Tibial nerve (tissue), 4 donors: ENCODE results near the gene MYCN. TPM values are rescaled to one million over a fixed set of nuclear protein-coding genes. Genes with fewer than 3 reads are reported as not detected.
A peak's percentile ranks its signal among the peaks of the same experiment; 100 is the strongest.

Experiments used
- DNase-seq, 2 donors: peaks; one replicate each; pipeline ENCODE4 v3.0.0-alpha.2; 2019; ENCODE audit warnings: low spot score in 2 of 2
- H3K27ac ChIP-seq, 4 donors: fragments of 200-600 bp; sonication (generic) in 3 of 4; one replicate each; pipeline ENCODE4 v1.5.1; 2017 to 2019; ENCODE audit warnings: mild to moderate bottlenecking in 1 of 4
- H3K27me3 ChIP-seq, 2 donors: fragments of 200-600 bp; sonication (generic) in 1 of 2; one replicate each; pipeline versions ENCODE4 v1.5.1 to v1.6.0; 2017 to 2019
- H3K36me3 ChIP-seq, 3 donors: fragments of 200-600 bp; sonication (generic); one replicate each; pipeline ENCODE4 v1.5.1; 2018 to 2019
- H3K4me1 ChIP-seq, 4 donors: fragments of 200-600 bp; sonication (generic) in 3 of 4; one replicate each; pipeline ENCODE4 v1.5.1; 2017 to 2019
- H3K4me3 ChIP-seq, 4 donors: fragments of 200-600 bp; sonication (generic) in 3 of 4; one replicate each; pipeline ENCODE4 v1.5.1; 2017 to 2019; ENCODE audit warnings: mild to moderate bottlenecking in 1 of 4, moderate library complexity in 1 of 4
- H3K9me3 ChIP-seq, 4 donors: fragments of 200-600 bp; sonication (generic) in 3 of 4; one replicate each; pipeline ENCODE4 v1.5.1; 2017 to 2019
- EP300 ChIP-seq, 2 donors: sonication (generic); formaldehyde crosslinking; IDR thresholded peaks; one replicate each; pipeline ENCODE4 v1.6.1; 2017; ENCODE audit warnings: antibody characterized with exemption in 2 of 2, mild to moderate bottlenecking in 1 of 2
- POLR2A ChIP-seq, 2 donors: fragments of 450-650 bp; IDR thresholded peaks; one replicate each; pipeline ENCODE4 v1.6.1; 2017; ENCODE audit warnings: antibody characterized with exemption in 2 of 2, mild to moderate bottlenecking in 2 of 2, moderate library complexity in 2 of 2
- WGBS, 2 donors: methylation state at CpG; one replicate each; pipeline ENCODE4 v1.1.5; 2018; 5-methylcytosine and 5-hydroxymethylcytosine counted together
- total RNA-seq, 4 donors: library from RNA; depleted of rRNA; stranded (reverse); fragments of >200 nt; gene quantifications; one replicate each; pipeline ENCODE4 v1.1.0, GENCODE V29; 2016
- TF ChIP-seq, protein P1 (sequence below), 5 experiments: fragments of 200-600 bp in 3 of 5; fragments of 450-650 bp in 2 of 5; sonication (generic) in 3 of 5; IDR thresholded peaks; one replicate each; pipeline ENCODE4 v1.5.1; 2016 to 2019; ENCODE audit warnings: antibody characterized with exemption in 5 of 5, mild to moderate bottlenecking in 3 of 5, moderate library complexity in 2 of 5

The MYCN gene
- total RNA-seq, 4 donors from 2014 or later = 4.1 to 9.9 (median 6.9) TPM

DNA sequence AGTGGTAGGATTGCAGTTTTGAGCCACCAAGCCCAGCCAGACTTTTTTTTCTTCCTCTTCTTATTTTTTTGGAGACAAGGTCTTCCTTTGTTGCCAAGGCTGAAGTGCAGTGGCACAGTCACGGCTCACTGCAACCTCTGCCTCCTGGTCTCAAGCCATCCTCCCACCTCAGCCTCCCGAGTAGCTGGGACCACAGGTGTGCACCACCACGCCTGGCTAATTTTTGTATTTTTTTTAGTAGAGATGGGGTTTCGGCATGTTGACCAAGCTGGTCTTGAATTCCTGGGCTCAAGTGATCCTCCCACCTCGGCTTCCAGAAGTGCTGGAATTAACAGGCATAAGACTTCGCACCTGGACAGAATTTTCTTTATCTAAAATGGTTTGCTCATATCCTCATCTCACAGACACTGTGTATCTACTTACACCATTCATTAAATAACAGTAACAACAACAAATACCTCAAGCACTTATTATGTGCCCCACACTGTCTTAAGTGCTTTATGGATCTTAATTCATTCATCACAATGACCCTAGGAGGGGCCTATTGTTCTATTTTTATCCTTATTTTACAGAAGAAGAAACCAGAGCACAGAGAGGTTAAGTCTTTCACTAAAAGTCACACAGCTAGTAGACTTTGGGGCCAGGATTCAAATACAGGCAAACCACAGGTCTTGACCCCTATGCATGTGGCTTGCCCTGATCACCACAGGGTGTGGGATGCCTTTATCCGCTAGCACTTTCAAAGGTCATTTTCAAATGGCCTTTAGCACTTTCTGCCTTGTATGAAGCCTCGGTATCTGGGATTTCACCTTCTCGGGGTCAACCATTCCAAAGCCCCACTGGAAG, 39.6 kb downstream of the MYCN start:
- no peak overlapping the region for H3K27ac ChIP-seq
- H3K4me3 ChIP-seq = no peak overlapping the region
- WGBS, 2 donors = 75 to 81% methylated on average over 9 of the region's 9 CpGs
- H3K9me3 ChIP-seq = no peaks in the 10 kb centered on the region
- TF ChIP-seq, protein P1, sequence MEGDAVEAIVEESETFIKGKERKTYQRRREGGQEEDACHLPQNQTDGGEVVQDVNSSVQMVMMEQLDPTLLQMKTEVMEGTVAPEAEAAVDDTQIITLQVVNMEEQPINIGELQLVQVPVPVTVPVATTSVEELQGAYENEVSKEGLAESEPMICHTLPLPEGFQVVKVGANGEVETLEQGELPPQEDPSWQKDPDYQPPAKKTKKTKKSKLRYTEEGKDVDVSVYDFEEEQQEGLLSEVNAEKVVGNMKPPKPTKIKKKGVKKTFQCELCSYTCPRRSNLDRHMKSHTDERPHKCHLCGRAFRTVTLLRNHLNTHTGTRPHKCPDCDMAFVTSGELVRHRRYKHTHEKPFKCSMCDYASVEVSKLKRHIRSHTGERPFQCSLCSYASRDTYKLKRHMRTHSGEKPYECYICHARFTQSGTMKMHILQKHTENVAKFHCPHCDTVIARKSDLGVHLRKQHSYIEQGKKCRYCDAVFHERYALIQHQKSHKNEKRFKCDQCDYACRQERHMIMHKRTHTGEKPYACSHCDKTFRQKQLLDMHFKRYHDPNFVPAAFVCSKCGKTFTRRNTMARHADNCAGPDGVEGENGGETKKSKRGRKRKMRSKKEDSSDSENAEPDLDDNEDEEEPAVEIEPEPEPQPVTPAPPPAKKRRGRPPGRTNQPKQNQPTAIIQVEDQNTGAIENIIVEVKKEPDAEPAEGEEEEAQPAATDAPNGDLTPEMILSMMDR (IDR thresholded peaks at IDR 0.05) = no peak
- no peak for TF ChIP-seq EP300 (IDR thresholded peaks at IDR 0.05)
- no peak for TF ChIP-seq POLR2A (IDR thresholded peaks at IDR 0.05)
- H3K36me3 ChIP-seq = no peaks in the 10 kb centered on the region
- no peaks in the 10 kb centered on the region for H3K27me3 ChIP-seq
- peaks cover 0 to 11% (median 3%) of the 10 kb centered on the region in 4 donors for H3K4me1 ChIP-seq
- DNase-seq = no peak

DNA sequence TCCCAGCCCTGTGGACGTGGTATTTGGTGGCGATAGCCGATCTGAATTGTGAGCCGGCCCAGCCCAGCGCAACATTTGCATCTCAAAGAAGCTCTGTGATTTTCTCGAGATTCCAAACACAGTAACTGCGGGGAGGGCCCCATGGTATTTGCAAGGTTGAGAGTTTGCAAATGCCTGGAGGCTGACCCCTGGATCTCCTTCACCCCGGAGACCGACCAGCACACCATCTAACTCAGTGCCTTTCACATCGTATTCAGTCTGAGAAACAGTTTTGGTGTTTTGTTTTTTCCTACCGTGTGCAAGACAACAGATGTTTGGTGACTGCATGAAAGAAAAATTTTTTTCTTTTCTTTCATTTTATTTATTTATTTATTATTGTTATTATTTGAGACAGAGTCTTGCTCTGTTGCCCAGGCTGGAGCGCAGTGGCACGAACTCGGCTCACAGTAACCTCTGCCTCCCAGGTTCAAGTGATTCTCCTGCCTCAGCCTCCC, 40.3 kb downstream of the MYCN start:
- Histone ChIP-seq H3K36me3 (no peaks in the 10 kb centered on the region), H3K9me3 (no peaks in the 10 kb centered on the region), H3K27ac (no peak overlapping the region), H3K27me3 (no peaks in the 10 kb centered on the region), H3K4me1 (peaks cover 0 to 11% (median 3%) of the 10 kb centered on the region in 4 donors), H3K4me3 (no peak overlapping the region)
- 64 to 66% methylated on average over 14 of the region's 14 CpGs for WGBS, 2 donors
- no peak for DNase-seq
- TF ChIP-seq, protein P1 (IDR thresholded peaks at IDR 0.05) = no peak

DNA sequence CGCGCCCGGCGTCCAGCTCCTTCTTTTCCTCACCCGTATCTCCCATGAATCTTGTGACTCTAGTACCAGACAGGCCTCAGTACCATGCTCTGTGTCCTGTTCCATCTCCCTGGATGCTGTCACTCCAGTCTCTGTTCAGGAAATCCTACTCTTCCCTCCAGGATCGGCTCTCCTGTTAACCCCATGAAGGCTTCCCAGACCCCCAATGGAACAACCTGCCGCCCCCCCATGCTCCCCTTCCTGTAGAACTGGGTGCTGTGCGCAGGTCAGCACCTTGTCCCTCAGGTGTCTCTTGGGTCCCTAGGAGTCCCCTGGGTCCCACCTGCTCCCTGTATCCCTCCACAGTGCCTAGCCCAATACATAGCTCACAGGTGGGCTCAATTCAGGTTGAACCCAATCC, 41.3 kb downstream of the MYCN start:
- Histone ChIP-seq H3K4me3 (no peak overlapping the region), H3K4me1 (peaks cover 0 to 11% (median 3%) of the 10 kb centered on the region in 4 donors), H3K27ac (no peak overlapping the region), H3K27me3 (no peaks in the 10 kb centered on the region), H3K36me3 (no peaks in the 10 kb centered on the region), H3K9me3 (no peaks in the 10 kb centered on the region)
- DNase-seq = no peak
- 96% methylated on average over 8 of the region's 8 CpGs for WGBS, 2 donors
- TF ChIP-seq, protein P1 (IDR thresholded peaks at IDR 0.05) = no peak
- TF ChIP-seq EP300 (IDR thresholded peaks at IDR 0.05) = no peak
- no peak for TF ChIP-seq POLR2A (IDR thresholded peaks at IDR 0.05)

DNA sequence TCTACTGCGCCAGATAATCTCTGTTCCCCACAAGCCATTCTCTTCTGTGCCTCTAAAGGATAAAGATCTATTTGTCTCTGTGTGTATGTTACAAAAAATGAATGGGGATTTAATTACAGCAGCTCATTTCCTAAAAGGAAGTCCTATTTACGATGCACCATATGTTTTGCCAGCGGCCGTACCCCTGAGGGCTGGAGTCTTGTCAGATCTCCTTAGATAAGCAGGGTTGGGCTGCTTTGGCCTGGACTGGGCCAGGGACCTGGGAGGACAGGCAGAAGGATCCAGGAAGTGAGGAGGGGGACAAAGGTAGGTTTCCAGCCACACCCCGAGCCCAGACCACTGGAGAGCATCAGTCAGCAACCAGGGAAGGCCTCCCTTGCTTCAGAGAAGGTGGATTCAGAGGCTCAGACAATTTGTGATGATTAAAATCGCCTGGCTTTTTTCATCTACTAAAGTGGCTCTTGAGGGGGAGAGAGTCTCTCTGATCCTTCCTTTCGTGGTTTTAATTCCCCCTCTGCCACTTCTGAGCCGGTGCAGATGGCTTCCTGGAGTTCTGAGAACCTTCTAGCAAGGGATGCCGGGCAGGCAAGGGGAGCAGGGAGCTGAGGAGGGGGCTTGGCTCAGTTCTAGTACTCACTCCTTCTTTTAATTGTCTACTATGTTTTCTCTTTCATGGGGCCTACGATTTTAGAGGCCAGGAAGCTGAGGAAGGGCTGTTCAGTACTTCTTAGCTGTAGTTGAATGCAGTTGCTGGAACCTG, 42.1 kb downstream of the MYCN start:
- Histone ChIP-seq H3K27ac (no peak overlapping the region), H3K4me3 (no peak overlapping the region), H3K4me1 (peaks cover 0 to 11% (median 3%) of the 10 kb centered on the region in 4 donors), H3K9me3 (no peaks in the 10 kb centered on the region), H3K36me3 (no peaks in the 10 kb centered on the region), H3K27me3 (no peaks in the 10 kb centered on the region)
- 57 to 62% methylated on average over 10 of the region's 10 CpGs for WGBS, 2 donors
- DNase-seq = no peak
- TF ChIP-seq, protein P1 (IDR thresholded peaks at IDR 0.05) = no peak
- no peak for TF ChIP-seq EP300 (IDR thresholded peaks at IDR 0.05)
- TF ChIP-seq POLR2A (IDR thresholded peaks at IDR 0.05) = no peak

DNA sequence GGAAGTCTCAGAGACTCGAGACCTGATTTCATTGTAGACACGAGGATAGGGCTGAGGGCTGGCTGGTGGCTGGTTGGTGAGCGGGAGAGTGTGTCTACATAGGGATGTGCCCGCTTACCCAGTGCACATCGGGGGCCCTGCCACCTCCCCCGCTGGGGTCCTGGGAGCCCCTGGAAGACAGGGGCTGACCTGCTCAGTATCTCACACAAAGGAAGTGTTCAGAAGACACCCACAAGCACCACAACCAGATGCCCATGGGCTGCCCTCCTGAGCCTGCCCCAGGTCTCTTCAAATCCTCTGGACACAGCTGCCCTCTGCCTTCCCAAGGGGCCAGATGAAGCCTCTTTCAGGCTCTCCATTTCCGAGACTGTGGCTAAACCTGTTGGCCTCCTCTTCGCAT, 43.1 kb downstream of the MYCN start:
- H3K36me3 ChIP-seq = no peaks in the 10 kb centered on the region
- DNase-seq = no peak
- H3K9me3 ChIP-seq = no peaks in the 10 kb centered on the region
- TF ChIP-seq EP300 (IDR thresholded peaks at IDR 0.05) = no peak
- TF ChIP-seq, protein P1 (IDR thresholded peaks at IDR 0.05) = no peak
- TF ChIP-seq POLR2A (IDR thresholded peaks at IDR 0.05) = no peak
- 83 to 97% methylated on average over 8 of the region's 8 CpGs for WGBS, 2 donors
- peak overlapping the region in 2 of 4 donors; percentile 78 to 86 for H3K27ac ChIP-seq
- H3K4me3 ChIP-seq = no peak overlapping the region
- H3K27me3 ChIP-seq = no peaks in the 10 kb centered on the region
- H3K4me1 ChIP-seq = peaks cover 0 to 11% (median 3%) of the 10 kb centered on the region in 4 donors
